SU-DHL-6 (cell line): ENCODE results near the gene ZC3HAV1L.
"Not testable (repeated sequence)": the region's sequence is repeated elsewhere in the genome, so short reads cannot be mapped to it uniquely, and the experiment has no call there.

Source experiments
- H2AFZ ChIP-seq: fragments of 200-600 bp; sonication (generic); 2 replicates; pipeline ENCODE4 v1.6.1; 2014; ENCODE audit warnings: low read depth, mild to moderate bottlenecking, moderate library complexity, mixed read lengths, antibody characterized with exemption, low read length; ENCODE audit not compliant: severe bottlenecking
- H3F3A ChIP-seq: fragments of 200-600 bp; shearing (Covaris generic); 2 replicates; pipeline ENCODE4 v1.6.0; 2016; ENCODE audit warnings: antibody characterized with exemption, mild to moderate bottlenecking; ENCODE audit not compliant: insufficient read depth
- H3K27ac ChIP-seq: fragments of 200-600 bp; sonication (generic); 2 replicates; pipeline ENCODE4 v1.5.1; 2016; ENCODE audit warnings: low read depth, mild to moderate bottlenecking, low read length, moderate library complexity, mixed read lengths
- H3K27me3 ChIP-seq: fragments of 200-600 bp; sonication (generic), shearing (Covaris generic); 2 replicates; pipeline ENCODE4 v1.6.0; 2014; ENCODE audit warnings: mild to moderate bottlenecking, low read length
- H3K36me3 ChIP-seq: fragments of 200-600 bp; sonication (generic); 2 replicates; pipeline ENCODE4 v1.6.1; 2014; ENCODE audit warnings: mild to moderate bottlenecking, low read length, mixed read lengths
- H3K4me2 ChIP-seq: fragments of 300-600, 200-600 bp; shearing (Covaris generic), sonication (generic); 2 replicates; pipeline ENCODE4 v1.6.0; 2014; ENCODE audit warnings: low read length, low read depth, mild to moderate bottlenecking; ENCODE audit not compliant: poor library complexity, severe bottlenecking
- H3K4me3 ChIP-seq: fragments of 200-600 bp; sonication (generic); 2 replicates; pipeline ENCODE4 v1.5.1; 2014; ENCODE audit warnings: antibody characterized with exemption, low read length, mild to moderate bottlenecking, mixed read lengths; ENCODE audit not compliant: insufficient read depth, poor library complexity, severe bottlenecking
- H3K79me2 ChIP-seq: fragments of 200-600 bp; sonication (generic); 2 replicates; pipeline ENCODE4 v1.6.1; 2014; ENCODE audit warnings: mild to moderate bottlenecking, low read length, moderate library complexity; ENCODE audit not compliant: insufficient read depth
- H3K9ac ChIP-seq: fragments of 200-600 bp; sonication (generic); 2 replicates; pipeline ENCODE4 v1.7.0; 2014; ENCODE audit warnings: mild to moderate bottlenecking, low read length
- H3K9me2 ChIP-seq: fragments of 200-600 bp; sonication (generic); replicated peaks from 2 replicates; pipeline ENCODE4 v1.6.1; 2014; ENCODE audit warnings: low read length; ENCODE audit not compliant: insufficient read depth
- H3K9me3 ChIP-seq: fragments of 200-600 bp; sonication (generic); 2 replicates; pipeline ENCODE4 v1.6.1; 2014; ENCODE audit warnings: low read length, mixed read lengths; ENCODE audit not compliant: insufficient read depth
- H4K20me1 ChIP-seq: fragments of 200-600 bp; sonication (generic); 2 replicates; pipeline ENCODE4 v1.6.1; 2014; ENCODE audit warnings: low read depth, mild to moderate bottlenecking, antibody characterized with exemption, low read length, moderate library complexity, mixed read lengths
- EZH2phosphoT487 ChIP-seq: fragments of 200-600 bp; sonication (generic), shearing (Covaris generic); conservative IDR thresholded peaks from 2 replicates; pipeline ENCODE4 v1.6.1; 2018; ENCODE audit warnings: mild to moderate bottlenecking, antibody characterized with exemption, low read length, moderate library complexity, mixed read lengths
- TF ChIP-seq, protein P1 (sequence below): fragments of 200-600 bp; sonication (generic); IDR thresholded peaks from one replicate; pipeline ENCODE4 v1.5.1; 2017; ENCODE audit warnings: antibody characterized with exemption, mild to moderate bottlenecking, low read length, moderate library complexity; ENCODE audit not compliant: insufficient read depth, poor library complexity, severe bottlenecking

ZC3HAV1L gene

GRCh38 chr7:138979988-138980562 is 55.8 kb downstream of the ZC3HAV1L start:
- Histone ChIP-seq H3K36me3 (no peaks in the 10 kb centered on the region), H2AFZ (no peak overlapping the region), H4K20me1 (no peaks in the 10 kb centered on the region), H3K4me2 (no peak overlapping the region), H3K27ac (no peak overlapping the region), H3F3A (no peaks in the 10 kb centered on the region), H3K4me3 (no peak overlapping the region), H3K9me3 (no peaks in the 10 kb centered on the region), H3K79me2 (no peaks in the 10 kb centered on the region), H3K9ac (no peak overlapping the region), H3K27me3 (no peaks in the 10 kb centered on the region), H3K9me2 (no peaks in the 10 kb centered on the region)
- no peak for TF ChIP-seq EZH2phosphoT487
- TF ChIP-seq, protein P1, sequence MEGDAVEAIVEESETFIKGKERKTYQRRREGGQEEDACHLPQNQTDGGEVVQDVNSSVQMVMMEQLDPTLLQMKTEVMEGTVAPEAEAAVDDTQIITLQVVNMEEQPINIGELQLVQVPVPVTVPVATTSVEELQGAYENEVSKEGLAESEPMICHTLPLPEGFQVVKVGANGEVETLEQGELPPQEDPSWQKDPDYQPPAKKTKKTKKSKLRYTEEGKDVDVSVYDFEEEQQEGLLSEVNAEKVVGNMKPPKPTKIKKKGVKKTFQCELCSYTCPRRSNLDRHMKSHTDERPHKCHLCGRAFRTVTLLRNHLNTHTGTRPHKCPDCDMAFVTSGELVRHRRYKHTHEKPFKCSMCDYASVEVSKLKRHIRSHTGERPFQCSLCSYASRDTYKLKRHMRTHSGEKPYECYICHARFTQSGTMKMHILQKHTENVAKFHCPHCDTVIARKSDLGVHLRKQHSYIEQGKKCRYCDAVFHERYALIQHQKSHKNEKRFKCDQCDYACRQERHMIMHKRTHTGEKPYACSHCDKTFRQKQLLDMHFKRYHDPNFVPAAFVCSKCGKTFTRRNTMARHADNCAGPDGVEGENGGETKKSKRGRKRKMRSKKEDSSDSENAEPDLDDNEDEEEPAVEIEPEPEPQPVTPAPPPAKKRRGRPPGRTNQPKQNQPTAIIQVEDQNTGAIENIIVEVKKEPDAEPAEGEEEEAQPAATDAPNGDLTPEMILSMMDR: no peak

DNA sequence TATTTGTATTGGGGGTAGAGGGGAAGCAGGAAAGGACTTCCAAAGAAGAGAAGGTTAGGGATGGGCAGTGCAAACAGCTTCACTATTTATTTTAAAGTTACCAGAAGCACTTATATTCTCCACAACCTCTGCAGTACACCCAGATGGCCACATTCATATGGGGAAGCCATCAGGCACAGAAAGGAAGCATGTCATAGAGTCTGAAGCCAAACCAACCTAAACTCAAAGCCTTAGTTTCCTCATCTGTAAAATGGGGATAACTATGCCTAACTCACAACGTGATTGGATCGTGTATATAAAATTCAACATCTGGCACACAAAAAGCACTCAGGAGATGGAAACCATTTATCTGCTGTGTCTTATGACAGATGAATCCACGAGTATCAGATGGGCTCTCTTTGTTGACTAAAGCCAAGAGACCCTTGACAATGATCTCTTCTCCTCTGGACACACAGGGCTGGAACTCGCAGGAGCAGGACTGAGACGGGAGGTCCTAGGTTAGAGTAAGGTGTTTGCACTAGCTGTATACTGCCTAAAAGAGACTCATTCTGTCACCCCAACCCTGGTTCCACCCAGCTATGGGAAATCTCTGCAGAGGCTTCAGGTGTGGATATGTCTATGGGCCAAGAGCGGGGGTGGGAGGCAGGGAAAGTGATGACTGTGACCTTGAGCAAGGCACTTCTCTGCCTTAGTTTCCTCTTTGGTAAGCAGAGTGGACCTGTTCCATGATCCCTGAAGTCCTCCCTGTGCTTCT is 56.4 kb downstream of the ZC3HAV1L start:
- Histone ChIP-seq H3K36me3 (no peaks in the 10 kb centered on the region), H3K9me3 (no peaks in the 10 kb centered on the region), H3K4me2 (no peak overlapping the region), H4K20me1 (no peaks in the 10 kb centered on the region), H3K79me2 (no peaks in the 10 kb centered on the region), H3K27me3 (no peaks in the 10 kb centered on the region), H2AFZ (no peak overlapping the region), H3K4me3 (no peak overlapping the region), H3F3A (no peaks in the 10 kb centered on the region), H3K9ac (no peak overlapping the region), H3K9me2 (no peaks in the 10 kb centered on the region), H3K27ac (no peak overlapping the region)
- no peak for TF ChIP-seq EZH2phosphoT487
- TF ChIP-seq, protein P1: no peak

- Histone ChIP-seq H3K27ac (no peak overlapping the region), H3K4me2 (no peak overlapping the region), H3K9me2 (no peaks in the 10 kb centered on the region), H3K4me3 (no peak overlapping the region), H3K9ac (no peak overlapping the region), H3K9me3 (no peaks in the 10 kb centered on the region), H2AFZ (no peak overlapping the region), H3K27me3 (no peaks in the 10 kb centered on the region), H3K36me3 (no peaks in the 10 kb centered on the region), H3K79me2 (no peaks in the 10 kb centered on the region), H4K20me1 (no peaks in the 10 kb centered on the region), H3F3A (no peaks in the 10 kb centered on the region)
- TF ChIP-seq EZH2phosphoT487: no peak
- TF ChIP-seq, protein P1: no peak
These were observed 57.2 kb downstream of the ZC3HAV1L start for GRCh38 chr7:138978541-138979184.

- H3F3A ChIP-seq, H3K36me3 ChIP-seq, H3K27me3 ChIP-seq, H4K20me1 ChIP-seq, H3K9me2 ChIP-seq, H2AFZ ChIP-seq, H3K27ac ChIP-seq, H3K9ac ChIP-seq, H3K9me3 ChIP-seq, H3K79me2 ChIP-seq, H3K4me3 ChIP-seq, H3K4me2 ChIP-seq: not testable (repeated sequence)
These were observed 59.7 kb downstream of the ZC3HAV1L start for GRCh38 chr7:138976161-138976560.
